ENCODE results near the gene PELI2. TPM values are rescaled to one million over a fixed set of nuclear protein-coding genes. Genes with fewer than 3 reads are reported as not detected.

The PELI2 gene
- total and polyA plus RNA-seq, 3 donors from 2014 or later, result 14.5 to 32.5 (median 27.6) TPM

DNA sequence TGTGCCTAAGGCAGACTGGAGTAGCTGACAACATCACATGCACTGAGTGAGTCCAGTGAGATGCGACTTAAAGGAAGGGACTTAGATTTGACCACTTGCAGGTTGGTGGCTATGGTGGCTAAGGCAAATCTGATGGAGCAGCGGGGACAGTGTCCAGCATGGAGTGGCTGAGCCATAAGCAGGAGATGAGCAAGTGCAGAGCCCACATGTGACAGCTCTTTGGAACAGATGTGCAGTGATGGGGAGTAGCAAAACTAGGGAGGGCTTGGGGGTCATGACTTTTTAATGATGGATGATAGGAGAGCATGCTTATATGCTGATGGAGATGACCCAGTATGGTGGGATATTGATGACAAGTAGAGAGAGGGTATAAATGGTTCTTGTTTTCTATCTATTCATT, 80.2 kb downstream of the PELI2 start:
- Histone ChIP-seq H3K27me3 (no peaks in the 10 kb centered on the region), H3K9me3 (no peaks in the 10 kb centered on the region), H3K27ac (peak overlapping the region; percentile 36 to 68), H3K4me3 (no peak overlapping the region), H3K36me3 (ENCODE audit: low read depth, missing control alignments) (no peaks in the 10 kb centered on the region), H3K4me1 (peaks cover 17% of the 10 kb centered on the region)
- TF ChIP-seq, protein P1, sequence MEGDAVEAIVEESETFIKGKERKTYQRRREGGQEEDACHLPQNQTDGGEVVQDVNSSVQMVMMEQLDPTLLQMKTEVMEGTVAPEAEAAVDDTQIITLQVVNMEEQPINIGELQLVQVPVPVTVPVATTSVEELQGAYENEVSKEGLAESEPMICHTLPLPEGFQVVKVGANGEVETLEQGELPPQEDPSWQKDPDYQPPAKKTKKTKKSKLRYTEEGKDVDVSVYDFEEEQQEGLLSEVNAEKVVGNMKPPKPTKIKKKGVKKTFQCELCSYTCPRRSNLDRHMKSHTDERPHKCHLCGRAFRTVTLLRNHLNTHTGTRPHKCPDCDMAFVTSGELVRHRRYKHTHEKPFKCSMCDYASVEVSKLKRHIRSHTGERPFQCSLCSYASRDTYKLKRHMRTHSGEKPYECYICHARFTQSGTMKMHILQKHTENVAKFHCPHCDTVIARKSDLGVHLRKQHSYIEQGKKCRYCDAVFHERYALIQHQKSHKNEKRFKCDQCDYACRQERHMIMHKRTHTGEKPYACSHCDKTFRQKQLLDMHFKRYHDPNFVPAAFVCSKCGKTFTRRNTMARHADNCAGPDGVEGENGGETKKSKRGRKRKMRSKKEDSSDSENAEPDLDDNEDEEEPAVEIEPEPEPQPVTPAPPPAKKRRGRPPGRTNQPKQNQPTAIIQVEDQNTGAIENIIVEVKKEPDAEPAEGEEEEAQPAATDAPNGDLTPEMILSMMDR (IDR thresholded peaks at IDR 0.05), result no peak
- no peak for TF ChIP-seq POLR2A (IDR thresholded peaks at IDR 0.05)
- 88 to 95% methylated on average over 2 of the region's 2 CpGs for WGBS, 2 donors
- intact Hi-C loops (cut with DNase I; ENCODE audit: low total_unique reads), result no loop called here
- no peak for DNase-seq

DNA sequence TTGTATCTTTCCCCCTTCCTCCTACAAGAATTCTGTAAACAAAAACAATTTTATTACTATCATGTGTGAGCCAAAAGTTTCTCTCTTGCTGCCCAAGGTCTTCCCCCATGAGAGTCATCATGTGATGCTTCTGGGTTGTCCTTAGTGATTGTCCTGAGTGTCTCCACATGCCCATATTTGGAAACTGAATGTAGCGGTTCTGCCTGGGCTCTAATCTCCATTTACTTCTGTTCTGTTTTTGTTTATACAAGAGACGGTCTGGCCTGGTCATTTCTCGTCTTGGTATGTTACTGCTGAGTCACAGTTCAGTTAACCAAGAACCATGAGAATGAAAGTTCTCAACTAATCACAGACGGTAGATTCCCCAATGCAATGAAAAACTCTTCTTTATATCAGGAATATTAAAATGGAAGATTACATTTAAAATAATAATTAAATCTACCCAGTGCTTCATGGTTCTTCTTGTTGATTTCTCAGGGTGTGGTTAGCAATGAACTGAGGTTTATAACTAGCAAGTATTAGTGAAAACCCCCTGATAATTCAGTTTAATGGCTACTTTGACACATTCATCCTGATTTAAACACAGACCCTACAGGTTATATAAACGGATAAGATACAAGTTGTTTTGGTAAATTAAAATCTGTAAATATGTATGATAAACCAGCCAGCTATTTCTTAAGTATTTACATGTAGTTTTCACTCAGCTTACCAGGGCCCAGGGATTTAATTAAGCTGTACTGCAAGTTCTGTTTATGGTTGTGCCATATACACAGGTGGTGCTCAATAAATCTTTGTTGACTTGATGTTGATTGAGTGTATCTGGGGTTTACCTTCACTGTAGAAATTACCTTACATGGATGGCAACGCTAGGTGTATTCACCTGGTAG, 81.1 kb downstream of the PELI2 start:
- peak overlapping the region; percentile 57 to 78 for H3K27ac ChIP-seq
- no peak for TF ChIP-seq POLR2A (IDR thresholded peaks at IDR 0.05)
- TF ChIP-seq, protein P1 (IDR thresholded peaks at IDR 0.05), result no peak
- no peak overlapping the region for H3K4me3 ChIP-seq
- intact Hi-C loops (cut with DNase I; ENCODE audit: low total_unique reads), result no loop called here
- peaks cover 17% of the 10 kb centered on the region for H3K4me1 ChIP-seq
- DNase-seq, result peak; percentile 76
- H3K9me3 ChIP-seq, result no peaks in the 10 kb centered on the region
- no peaks in the 10 kb centered on the region for H3K36me3 ChIP-seq (ENCODE audit: low read depth, missing control alignments)
- H3K27me3 ChIP-seq, result no peaks in the 10 kb centered on the region
- WGBS, 2 donors, result 56 to 57% methylated on average over 6 of the region's 6 CpGs

DNA sequence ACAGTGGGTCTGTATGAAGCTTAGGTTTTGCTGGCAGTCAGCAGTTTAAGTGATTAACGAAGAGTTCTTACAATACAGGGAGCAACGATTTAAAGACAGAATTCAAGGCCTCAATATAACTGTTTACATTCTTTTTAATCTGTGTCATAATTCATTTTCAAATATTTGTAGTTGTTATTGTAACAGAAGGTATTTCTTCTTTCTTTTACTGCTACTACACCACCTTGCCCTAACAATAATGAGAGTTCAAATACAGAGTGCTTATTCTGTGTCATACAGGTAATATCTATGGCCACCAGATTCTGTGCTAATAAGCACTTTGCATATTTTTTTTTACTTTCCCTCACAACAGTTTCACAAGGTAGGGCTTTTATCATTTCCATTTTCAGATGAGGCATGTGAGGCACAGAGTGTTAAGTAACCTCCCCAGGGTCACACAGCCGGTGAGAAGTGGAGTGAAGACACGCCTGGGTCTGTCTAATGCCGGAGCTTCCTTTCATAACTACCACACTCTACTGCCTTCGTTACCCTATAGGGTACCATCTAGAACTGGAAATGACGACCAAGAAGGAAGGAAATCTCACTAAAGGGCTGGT, 81.9 kb downstream of the PELI2 start:
- no peak for DNase-seq

DNA sequence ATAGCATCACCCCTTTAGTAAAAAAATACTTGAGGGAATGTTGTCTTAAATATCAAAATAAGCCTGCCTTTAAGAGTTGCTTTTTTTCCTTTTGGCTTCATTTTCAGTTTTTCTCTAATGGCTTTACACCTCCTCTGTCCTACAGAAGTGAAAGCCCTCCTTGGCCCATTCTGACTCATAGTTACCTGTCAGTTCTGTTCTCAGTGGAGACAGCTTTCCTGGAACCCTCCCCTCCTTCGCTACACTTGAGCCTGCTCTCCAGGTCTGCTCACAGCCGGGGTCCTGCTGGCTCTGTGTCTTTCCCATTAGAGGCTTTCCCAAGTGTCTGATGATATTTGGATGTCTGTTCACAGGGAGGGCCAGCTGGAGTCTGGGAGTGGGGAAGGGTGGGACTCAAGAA, 84.0 kb downstream of the PELI2 start:
- WGBS, 2 donors, result 38 to 63% methylated on average over 2 of the region's 2 CpGs
- TF ChIP-seq, protein P1 (IDR thresholded peaks at IDR 0.05), result no peak
- no peak for TF ChIP-seq POLR2A (IDR thresholded peaks at IDR 0.05)
- Histone ChIP-seq H3K4me1 (peaks cover 8% of the 10 kb centered on the region), H3K27ac (no peak overlapping the region), H3K36me3 (ENCODE audit: low read depth, missing control alignments) (no peaks in the 10 kb centered on the region), H3K9me3 (no peaks in the 10 kb centered on the region), H3K27me3 (no peaks in the 10 kb centered on the region), H3K4me3 (no peak overlapping the region)
- no peak for DNase-seq
- intact Hi-C loops (cut with DNase I; ENCODE audit: low total_unique reads), result no loop called here

More for the DNA sequence above, 81.9 kb downstream of the PELI2 start:
- intact Hi-C loops (cut with DNase I; ENCODE audit: low total_unique reads), result no loop called here
- H3K9me3 ChIP-seq, result no peaks in the 10 kb centered on the region
- H3K4me1 ChIP-seq, result peaks cover 14% of the 10 kb centered on the region
- no peak for TF ChIP-seq POLR2A (IDR thresholded peaks at IDR 0.05)
- TF ChIP-seq, protein P1 (IDR thresholded peaks at IDR 0.05), result no peak
- WGBS, 2 donors, result 76 to 78% methylated on average over 7 of the region's 7 CpGs
- H3K36me3 ChIP-seq (ENCODE audit: low read depth, missing control alignments), result no peaks in the 10 kb centered on the region
- H3K27ac ChIP-seq, result peak overlapping the region; percentile 57 to 78
- no peaks in the 10 kb centered on the region for H3K27me3 ChIP-seq
- H3K4me3 ChIP-seq, result no peak overlapping the region

Measured in testis (tissue), 3 donors.